Parathyroid adenoma (tissue), 2 donors: Measurements from ENCODE around the gene ENKD1.

Source experiments
- H2AFZ ChIP-seq: fragments of 300-600 bp; sonication (generic); one replicate; pipeline ENCODE4 v1.7.0; 2017; ENCODE audit warnings: antibody characterized with exemption, mild to moderate bottlenecking
- H3K27ac ChIP-seq: fragments of 300-600 bp; sonication (generic); one replicate; pipeline ENCODE4 v1.7.0; 2017
- H3K27me3 ChIP-seq: fragments of 300-600 bp; sonication (generic); one replicate; pipeline ENCODE4 v1.7.0; 2017; ENCODE audit warnings: low read length; ENCODE audit not compliant: control insufficient read depth, insufficient read depth
- H3K36me3 ChIP-seq: fragments of 300-600 bp; sonication (generic); one replicate; pipeline ENCODE4 v1.7.0; 2017; ENCODE audit warnings: low read length; ENCODE audit not compliant: control insufficient read depth, insufficient read depth
- H3K4me1 ChIP-seq: fragments of 300-600 bp; sonication (generic); one replicate; pipeline ENCODE4 v1.7.0; 2017; ENCODE audit warnings: control low read depth
- H3K4me2 ChIP-seq: fragments of 300-600 bp; sonication (generic); one replicate; pipeline ENCODE4 v1.7.0; 2017; ENCODE audit warnings: low read length
- H3K4me3 ChIP-seq: fragments of 300-600 bp; sonication (generic); one replicate; pipeline ENCODE4 v1.7.0; 2017; ENCODE audit warnings: low read depth, low read length
- H3K79me2 ChIP-seq: fragments of 300-600 bp; sonication (generic); one replicate; pipeline ENCODE4 v1.7.0; 2017; ENCODE audit warnings: control low read depth
- H3K9ac ChIP-seq: fragments of 300-600 bp; sonication (generic); one replicate; pipeline ENCODE4 v1.7.0; 2017; ENCODE audit warnings: mild to moderate bottlenecking
- H3K9me3 ChIP-seq: fragments of 300-600 bp; sonication (generic); one replicate; pipeline ENCODE4 v1.7.0; 2017; ENCODE audit warnings: low read length; ENCODE audit not compliant: control insufficient read depth
- CTCF ChIP-seq: fragments of 300-600 bp; sonication (generic); IDR thresholded peaks from one replicate; pipeline ENCODE4 v1.7.0; 2017; ENCODE audit warnings: antibody characterized with exemption, mild to moderate bottlenecking
- donor health status: primary hyperparathyroidism.

ENKD1 gene

GRCh38 chr16:67710607-67711006 lies 44.1 kb upstream of the ENKD1 start:
- TF ChIP-seq CTCF: no peak
- Histone ChIP-seq H3K79me2 (peaks cover 42% of the 10 kb centered on the region), H3K27me3 (no peaks in the 10 kb centered on the region), H3K27ac (no peak overlapping the region), H2AFZ (no peak overlapping the region), H3K4me3 (no peak overlapping the region), H3K4me2 (no peak overlapping the region), H3K9ac (no peak overlapping the region), H3K9me3 (no peaks in the 10 kb centered on the region), H3K36me3 (no peaks in the 10 kb centered on the region), H3K4me1 (no peaks in the 10 kb centered on the region)

DNA sequence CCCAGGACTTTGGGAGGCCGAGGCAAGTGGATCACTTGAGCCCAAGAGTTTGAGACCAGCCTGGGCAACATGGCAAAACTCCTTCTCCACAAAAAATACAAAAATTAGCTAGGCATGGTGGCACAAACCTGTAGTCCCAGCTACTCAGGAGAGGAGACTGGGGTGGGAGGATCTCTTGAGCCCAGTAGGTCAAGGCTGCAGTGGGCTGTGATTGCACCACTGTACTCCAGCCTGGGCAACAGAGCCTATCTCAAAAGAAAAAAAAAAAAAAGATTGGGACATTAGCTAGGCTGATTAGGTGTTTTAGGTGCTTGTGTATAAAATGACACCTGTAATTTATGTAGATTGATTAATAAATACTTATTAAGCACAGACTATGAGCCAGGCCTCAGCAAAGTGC lies 42.5 kb upstream of the ENKD1 start:
- Histone ChIP-seq H3K9me3 (no peaks in the 10 kb centered on the region), H3K27me3 (no peaks in the 10 kb centered on the region), H3K9ac (no peak overlapping the region), H3K4me3 (no peak overlapping the region), H3K4me2 (no peak overlapping the region), H2AFZ (no peak overlapping the region), H3K27ac (no peak overlapping the region), H3K79me2 (peaks cover 46% of the 10 kb centered on the region), H3K4me1 (no peaks in the 10 kb centered on the region), H3K36me3 (no peaks in the 10 kb centered on the region)
- no peak for TF ChIP-seq CTCF

GRCh38 chr16:67708368-67708771 lies 41.8 kb upstream of the ENKD1 start:
- Histone ChIP-seq H3K4me3 (no peak overlapping the region), H3K4me1 (no peaks in the 10 kb centered on the region), H3K36me3 (no peaks in the 10 kb centered on the region), H3K9me3 (no peaks in the 10 kb centered on the region), H2AFZ (no peak overlapping the region), H3K9ac (no peak overlapping the region), H3K4me2 (no peak overlapping the region), H3K27ac (no peak overlapping the region), H3K79me2 (peaks cover 41% of the 10 kb centered on the region), H3K27me3 (no peaks in the 10 kb centered on the region)
- no peak for TF ChIP-seq CTCF

DNA sequence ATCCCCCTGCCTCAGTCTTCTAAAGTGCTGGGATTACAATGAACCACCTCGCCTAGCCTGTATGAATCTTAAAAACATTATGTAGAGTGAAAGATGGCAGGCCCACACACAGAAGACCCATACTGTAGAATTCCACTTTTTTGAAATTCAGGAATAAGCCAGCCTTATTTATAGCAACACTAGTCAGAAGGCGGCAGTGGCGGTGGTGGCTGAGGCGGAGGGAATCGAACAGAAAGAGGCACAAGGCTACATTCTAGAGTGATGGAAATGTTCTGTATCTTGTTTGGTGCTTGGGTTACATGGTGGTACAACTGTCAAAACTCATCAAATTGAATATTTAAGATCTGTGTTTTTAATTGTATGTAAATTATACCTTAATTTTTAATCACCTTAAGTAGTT lies 41.2 kb upstream of the ENKD1 start:
- no peaks in the 10 kb centered on the region for H3K36me3 ChIP-seq
- no peak overlapping the region for H3K4me3 ChIP-seq
- no peak overlapping the region for H2AFZ ChIP-seq
- no peaks in the 10 kb centered on the region for H3K27me3 ChIP-seq
- TF ChIP-seq CTCF: no peak
- peaks cover 37% of the 10 kb centered on the region for H3K79me2 ChIP-seq
- no peak overlapping the region for H3K9ac ChIP-seq
- H3K27ac ChIP-seq: no peak overlapping the region
- no peak overlapping the region for H3K4me2 ChIP-seq
- H3K4me1 ChIP-seq: no peaks in the 10 kb centered on the region
- H3K9me3 ChIP-seq: no peaks in the 10 kb centered on the region

DNA sequence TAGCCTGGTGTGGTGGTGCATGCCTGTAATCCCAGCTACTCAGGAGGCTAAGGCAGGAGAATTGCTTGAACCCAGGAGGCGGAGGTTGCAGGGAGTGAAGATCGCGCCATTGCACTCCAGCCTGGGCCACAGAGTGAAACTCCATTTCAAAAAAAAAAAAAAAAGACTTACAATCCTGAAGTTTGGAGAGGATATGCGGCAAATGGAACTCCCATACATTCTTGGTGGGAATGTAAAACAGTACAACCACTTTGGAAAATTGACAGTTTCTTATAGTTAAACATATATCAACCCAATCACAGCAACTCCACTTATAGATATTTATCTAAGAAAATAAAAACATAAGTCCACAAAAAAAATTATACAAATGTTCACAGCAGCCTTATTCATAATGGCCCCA lies 40.7 kb upstream of the ENKD1 start:
- Histone ChIP-seq H3K9me3 (no peaks in the 10 kb centered on the region), H3K36me3 (no peaks in the 10 kb centered on the region), H3K4me1 (no peaks in the 10 kb centered on the region), H3K4me2 (no peak overlapping the region), H3K9ac (no peak overlapping the region), H3K4me3 (no peak overlapping the region), H3K27ac (no peak overlapping the region), H3K27me3 (no peaks in the 10 kb centered on the region), H2AFZ (no peak overlapping the region), H3K79me2 (peaks cover 37% of the 10 kb centered on the region)
- no peak for TF ChIP-seq CTCF
